B cell (primary cell): ENCODE measurements around the gene TBRG1. TPM values are rescaled to one million over a fixed set of nuclear protein-coding genes. Genes with fewer than 3 reads are reported as not detected.

ENCODE experiments used
- ATAC-seq: fragments of 200-7000 bp; cut with Tn5 transposase; one replicate; pipeline ENCODE4 v1.10.0; 2021; ENCODE audit warnings: low read depth, mild to moderate bottlenecking, moderate number of reproducible peaks, moderate library complexity
- CTCF ChIA-PET: fragments of 350-600 bp; sonication (Branson Sonifier 250); formaldehyde crosslinking; loops from one replicate; lab custom pipeline; 2021; ENCODE audit warnings: antibody characterized with exemption, inconsistent platforms; lab: Charles Lee
- POLR2A ChIA-PET: fragments of 350-600 bp; sonication (Branson Sonifier 250); formaldehyde crosslinking; loops from one replicate; lab custom pipeline; 2021; ENCODE audit warnings: antibody characterized with exemption; lab: Charles Lee
- DNase-seq: peaks from one replicate; pipeline ENCODE4 v3.0.0; 2013
- H2AFZ ChIP-seq: 2 replicates; pipeline ENCODE4 v1.6.1; 2012; ENCODE audit warnings: mild to moderate bottlenecking, low read depth, low read length; ENCODE audit not compliant: insufficient read depth, poor library complexity, severe bottlenecking
- H3K27ac ChIP-seq, 2 donors: 1 replicate in 1 of 2; 2 replicates in 1 of 2; pipeline ENCODE4 v1.5.1; 2012 to 2013; ENCODE audit warnings: low read length in 2 of 2, mild to moderate bottlenecking in 2 of 2, moderate library complexity in 1 of 2
- H3K27me3 ChIP-seq, 4 experiments: fragments of 200-600 bp in 1 of 4; sonication (generic) in 1 of 4; replicated peaks in 1 of 4; 1 replicate in 2 of 4; 2 replicates in 2 of 4; pipeline versions ENCODE4 v1.6.1 to v1.7.0; 2013 to 2016; ENCODE audit warnings: low read length in 3 of 4, mild to moderate bottlenecking in 2 of 4, mixed read lengths in 1 of 4, moderate library complexity in 1 of 4; ENCODE audit not compliant: insufficient read depth in 4 of 4, control insufficient read depth in 3 of 4; ENCODE audit errors: control extremely low read depth in 1 of 4
- H3K36me3 ChIP-seq, 2 experiments: replicated peaks in 1 of 2; 1 replicate in 1 of 2; 2 replicates in 1 of 2; pipeline versions ENCODE4 v1.6.1 to v1.7.1; 2013; ENCODE audit warnings: low read length in 1 of 2; ENCODE audit not compliant: insufficient read depth in 2 of 2, control insufficient read depth in 1 of 2; ENCODE audit errors: control extremely low read depth in 1 of 2, extremely low read depth in 1 of 2
- H3K4me1 ChIP-seq, 2 donors: fragments of 200-600 bp in 1 of 2; sonication (generic) in 1 of 2; 1 replicate in 1 of 2; 2 replicates in 1 of 2; pipeline versions ENCODE4 v1.5.1 to v1.6.1; 2013 to 2017; ENCODE audit warnings: low read length in 2 of 2; ENCODE audit not compliant: control insufficient read depth in 2 of 2, insufficient read depth in 2 of 2
- H3K4me2 ChIP-seq: replicated peaks from 2 replicates; pipeline ENCODE3; 2012; ENCODE audit warnings: mild to moderate bottlenecking, low read depth, low read length; ENCODE audit not compliant: poor library complexity, severe bottlenecking
- H3K4me3 ChIP-seq, 5 experiments: fragments of 200-600 bp in 1 of 5; sonication (generic) in 1 of 5; 1 replicate in 3 of 5; 2 replicates in 2 of 5; pipeline versions ENCODE4 v1.5.1 to v1.7.0; 2011 to 2016; ENCODE audit warnings: low read length in 4 of 5, mild to moderate bottlenecking in 4 of 5, low read depth in 2 of 5, control low read depth in 1 of 5, moderate library complexity in 1 of 5; ENCODE audit not compliant: insufficient read depth in 1 of 5; ENCODE audit errors: control extremely low read depth in 1 of 5, extremely low read depth in 1 of 5
- H3K79me2 ChIP-seq: fragments of 200-600 bp; sonication (generic); one replicate; pipeline ENCODE4 v1.6.0; 2016; ENCODE audit warnings: low read length; ENCODE audit not compliant: control insufficient read depth, insufficient read depth
- H3K9ac ChIP-seq: fragments of 200-600 bp; sonication (generic); 2 replicates; pipeline ENCODE4 v1.6.1; 2017; ENCODE audit warnings: mild to moderate bottlenecking, low read length, moderate library complexity
- H3K9me3 ChIP-seq, 3 donors: one replicate each; pipeline versions ENCODE4 v1.6.1 to v1.7.1; 2013; ENCODE audit warnings: low read length in 2 of 3; ENCODE audit not compliant: control insufficient read depth in 2 of 3, insufficient read depth in 1 of 3; ENCODE audit errors: control extremely low read depth in 1 of 3
- H4K20me1 ChIP-seq: 2 replicates; pipeline ENCODE4 v1.6.0; 2012; ENCODE audit warnings: mild to moderate bottlenecking, low read length; ENCODE audit not compliant: insufficient read depth, control insufficient read depth, poor library complexity, severe bottlenecking
- H3K27ac Mint-ChIP-seq: one replicate; pipeline ENCODE4 v1.8.0; 2021; ENCODE audit warnings: mixed read lengths
- H3K27me3 Mint-ChIP-seq: one replicate; pipeline ENCODE4 v1.8.0; 2021; ENCODE audit warnings: mixed read lengths
- H3K4me1 Mint-ChIP-seq: one replicate; pipeline ENCODE4 v1.8.0; 2021; ENCODE audit warnings: mixed read lengths
- H3K4me3 Mint-ChIP-seq: one replicate; pipeline ENCODE4 v1.8.0; 2021; ENCODE audit warnings: mixed read lengths
- H3K9me3 Mint-ChIP-seq: one replicate; pipeline ENCODE4 v1.8.0; 2022; ENCODE audit warnings: mixed read lengths; ENCODE audit not compliant: insufficient read depth
- CTCF ChIP-seq: fragments of 200-600 bp; IDR thresholded peaks from one replicate; pipeline ENCODE4 v1.8.0; 2022; ENCODE audit warnings: antibody characterized with exemption, mild to moderate bottlenecking
- EZH2 ChIP-seq: IDR thresholded peaks from 2 replicates; pipeline ENCODE4 v1.6.1; 2012; ENCODE audit warnings: borderline replicate concordance, low read depth, mild to moderate bottlenecking, moderate library complexity, low read length; ENCODE audit not compliant: insufficient read depth, poor library complexity, severe bottlenecking
- WGBS: methylation state at CpG from one replicate; pipeline ENCODE4 v1.1.5; 2013; ENCODE audit warnings: missing lambda C conversion rate; ENCODE audit not compliant: insufficient coverage; 5-methylcytosine and 5-hydroxymethylcytosine counted together
- intact Hi-C: fragments of 100-400 bp; cut with micrococcal nuclease; formaldehyde crosslinking; loops from one replicate; pipeline ENCODE4 v1.10.0; 2022
- polyA plus RNA-seq: library from polyadenylated mRNA; depleted of rRNA; stranded (reverse); fragments of >200 nt; gene quantifications from 2 replicates; pipeline ENCODE4 v1.2.3, GENCODE V29; 2012
- total RNA-seq, 2 donors: library from RNA; stranded (reverse); fragments of 120-200 nt in 1 of 2; gene quantifications; 1 replicate in 1 of 2; 2 replicates in 1 of 2; pipeline versions ENCODE4 v1.2.3 to v1.2.4, GENCODE V29; 2013 to 2022

Gene TBRG1
- total and polyA plus RNA-seq, 2 donors (not counting 1 experiment from before 2014, with no cell fraction given) = 68.2 to 71.5 TPM

- H3K9ac ChIP-seq = no peak overlapping the region
- Mint-ChIP-seq H3K4me3 (no peak overlapping the region), H3K27ac (no peak overlapping the region)
Measured at GRCh38 chr11:124586238-124586860, 36.3 kb upstream of the TBRG1 start.

More at GRCh38 chr11:124586238-124586860, 36.3 kb upstream of the TBRG1 start:
- TF ChIP-seq CTCF (peak; percentile 84), EZH2 (no peak)
- H3K4me3 ChIP-seq = no peak overlapping the region
- no peaks in the 10 kb centered on the region for H4K20me1 ChIP-seq
- Mint-ChIP-seq H3K9me3 (no peaks in the 10 kb centered on the region), H3K27me3 (peaks cover 21% of the 10 kb centered on the region), H3K4me1 (no peaks in the 10 kb centered on the region)
- no peaks in the 10 kb centered on the region for H3K27me3 ChIP-seq
- no CpG with 5 or more reads among the region's 3 CpGs for WGBS
- H3K4me2 ChIP-seq = no peak overlapping the region
- no peak overlapping the region for H3K27ac ChIP-seq
- DNase-seq (peak; percentile 68), ATAC-seq (no peak)
- intact Hi-C loops = loop anchor here (5.0 kb wide), 1 partner anchor 184 kb away; no protein-coding TSS in a partner anchor
- H3K79me2 ChIP-seq = no peaks in the 10 kb centered on the region
- H3K4me1 ChIP-seq = no peaks in the 10 kb centered on the region
- H3K36me3 ChIP-seq = no peaks in the 10 kb centered on the region
- ChIA-PET CTCF (interaction anchor here (0.9 to 5.8 kb wide), 10 partner anchors 13 to 521 kb away, joined by 3 to 95 read pairs (median 5); no protein-coding TSS in a partner anchor), POLR2A (no interaction called here)
- H2AFZ ChIP-seq = no peak overlapping the region
- no peaks in the 10 kb centered on the region for H3K9me3 ChIP-seq
